Endothelial cell of umbilical vein (primary cell): Measurements from ENCODE around the gene FHIT. TPM values are rescaled to one million over a fixed set of nuclear protein-coding genes. Genes with fewer than 3 reads are reported as not detected.

Experiments used
- BruUV-seq: library from RNA; stranded (reverse); fragments of 400-500 nt; replicated peaks from 2 replicates; lab custom pipeline; 2021; lab: Mats Ljungman, UMichigan
- CTCF ChIA-PET: fragments of 300-600, 350-600 bp; sonication (Branson Sonifier 250); formaldehyde crosslinking; loops from one replicate; lab custom pipeline; 2021; ENCODE audit warnings: antibody characterized with exemption, inconsistent platforms; lab: Charles Lee
- POLR2A ChIA-PET: fragments of 300-600, 350-600 bp; sonication (Branson Sonifier 250); formaldehyde crosslinking; loops from one replicate; lab custom pipeline; 2021; ENCODE audit warnings: antibody characterized with exemption, inconsistent platforms; lab: Charles Lee
- DNase-seq: peaks from one replicate; pipeline ENCODE4 v3.0.0-alpha.2; 2011; ENCODE audit warnings: low read depth, low spot score
- FAIRE-seq: peaks from 2 replicates; lab custom pipeline; 2011; peaks lifted over from hg19 to GRCh38; lab: Jason Lieb, UNC
- H2AFZ ChIP-seq: 2 replicates; pipeline ENCODE4 v1.6.0; 2012; ENCODE audit warnings: low read depth, low read length, control low read depth, inconsistent platforms
- H3K27ac ChIP-seq: 2 replicates; pipeline ENCODE4 v1.5.1; 2011; ENCODE audit warnings: low read depth, mild to moderate bottlenecking, control low read depth, low read length, moderate library complexity; ENCODE audit not compliant: insufficient read depth
- H3K27me3 ChIP-seq, 2 experiments: 2 replicates each; pipeline versions ENCODE4 v1.6.0 to v1.6.1; 2011; ENCODE audit warnings: low read length in 2 of 2, mixed read lengths in 1 of 2; ENCODE audit not compliant: control insufficient read depth in 2 of 2, insufficient read depth in 2 of 2
- H3K36me3 ChIP-seq, 2 experiments: 2 replicates in 1 of 2; 3 replicates in 1 of 2; pipeline ENCODE4 v1.5.1; 2011; ENCODE audit warnings: low read length in 2 of 2, mild to moderate bottlenecking in 1 of 2, moderate library complexity in 1 of 2; ENCODE audit not compliant: control insufficient read depth in 2 of 2, insufficient read depth in 2 of 2; ENCODE audit errors: extremely low read depth in 1 of 2
- H3K4me1 ChIP-seq: 3 replicates; pipeline ENCODE4 v1.5.1; 2011; ENCODE audit warnings: mild to moderate bottlenecking, low read length; ENCODE audit not compliant: control insufficient read depth, insufficient read depth; ENCODE audit errors: extremely low read depth
- H3K4me2 ChIP-seq: 2 replicates; pipeline ENCODE4 v1.6.1; 2011; ENCODE audit warnings: low read length, control low read depth, mixed read lengths; ENCODE audit not compliant: insufficient read depth
- H3K4me3 ChIP-seq, 3 experiments: fragments of 200-600 bp in 1 of 3; sonication (generic), shearing (Covaris generic) in 1 of 3; replicated peaks in 1 of 3; 2 replicates each; pipeline ENCODE4 v1.5.1; 2011 to 2016; ENCODE audit warnings: control low read depth in 3 of 3, low read length in 3 of 3, mild to moderate bottlenecking in 2 of 3, inconsistent platforms in 1 of 3, low read depth in 1 of 3, moderate library complexity in 1 of 3; ENCODE audit not compliant: insufficient read depth in 1 of 3
- H3K79me2 ChIP-seq: 2 replicates; pipeline ENCODE4 v1.6.0; 2012; ENCODE audit warnings: low read length, inconsistent platforms; ENCODE audit not compliant: control insufficient read depth, insufficient read depth
- H3K9ac ChIP-seq: replicated peaks from 2 replicates; pipeline ENCODE3; 2011; ENCODE audit warnings: low read length, control low read depth; ENCODE audit not compliant: insufficient read depth; ENCODE audit errors: extremely low read depth
- H3K9me1 ChIP-seq: replicated peaks from 3 replicates; pipeline ENCODE4 v1.6.0; 2011; ENCODE audit warnings: mild to moderate bottlenecking, low read length; ENCODE audit not compliant: control insufficient read depth, insufficient read depth; ENCODE audit errors: extremely low read depth
- H3K9me3 ChIP-seq: replicated peaks from 2 replicates; pipeline ENCODE4 v1.5.1; 2012; ENCODE audit warnings: low read length, inconsistent platforms; ENCODE audit not compliant: control insufficient read depth, insufficient read depth
- H4K20me1 ChIP-seq: replicated peaks from 2 replicates; pipeline ENCODE3; 2011; ENCODE audit warnings: mild to moderate bottlenecking, low read length; ENCODE audit not compliant: control insufficient read depth, insufficient read depth; ENCODE audit errors: extremely low read depth
- CTCF ChIP-seq, 2 donors: IDR thresholded peaks; 1 replicate in 1 of 2; 2 replicates in 1 of 2; pipeline ENCODE4 v1.5.1; 2011; ENCODE audit warnings: low read length in 2 of 2, mild to moderate bottlenecking in 2 of 2, moderate library complexity in 2 of 2, control low read depth in 1 of 2, inconsistent platforms in 1 of 2, low read depth in 1 of 2; ENCODE audit not compliant: insufficient read depth in 1 of 2; ENCODE audit errors: extremely low read depth in 1 of 2
- EZH2 ChIP-seq: IDR thresholded peaks from 2 replicates; pipeline ENCODE4 v1.6.1; 2012; ENCODE audit warnings: borderline replicate concordance, low read depth, mild to moderate bottlenecking, moderate library complexity, low read length, inconsistent platforms; ENCODE audit not compliant: severe bottlenecking
- FOS ChIP-seq: IDR thresholded peaks from 2 replicates; pipeline ENCODE4 v1.6.1; 2011; ENCODE audit warnings: mild to moderate bottlenecking, low read length, moderate library complexity, borderline replicate concordance; ENCODE audit not compliant: insufficient read depth
- GATA2 ChIP-seq: IDR thresholded peaks from 2 replicates; pipeline ENCODE4 v1.7.0; 2011; ENCODE audit warnings: low read depth, mild to moderate bottlenecking, moderate library complexity, mixed read lengths, low read length; ENCODE audit not compliant: insufficient read length, insufficient read depth
- JUN ChIP-seq: IDR thresholded peaks from 2 replicates; pipeline ENCODE4 v1.6.1; 2011; ENCODE audit warnings: borderline replicate concordance, low read depth; ENCODE audit not compliant: insufficient read length, insufficient read depth
- MYC ChIP-seq: IDR thresholded peaks from one replicate; pipeline ENCODE4 v1.6.1; 2011; ENCODE audit warnings: mild to moderate bottlenecking, low read depth, low read length
- POLR2A ChIP-seq: IDR thresholded peaks from 2 replicates; pipeline ENCODE4 v1.6.1; 2012; ENCODE audit warnings: low read depth, mild to moderate bottlenecking, control low read depth, low read length
- POLR2AphosphoS5 ChIP-seq: IDR thresholded peaks from 2 replicates; pipeline ENCODE4 v1.6.1; 2012; ENCODE audit warnings: low read depth, mild to moderate bottlenecking, control low read depth, low read length, moderate library complexity; ENCODE audit not compliant: insufficient read depth
- dilution Hi-C: fragments of 300-500 bp; cut with MboI; formaldehyde crosslinking; loops from one replicate; pipeline ENCODE4 v1.15.0; 2019; ENCODE audit warnings: low sequenced_read_pairs; ENCODE audit not compliant: extremely low pct_ligation_motif_present
- intact Hi-C: fragments of 100-400 bp; cut with micrococcal nuclease; formaldehyde crosslinking; loops from one replicate; pipeline ENCODE4 v1.10.0; 2022
- polyA plus RNA-seq, 4 experiments: library from polyadenylated mRNA; depleted of rRNA in 3 of 4; stranded (reverse) in 3 of 4; unstranded in 1 of 4; fragments of >200 nt; gene quantifications; 2 replicates each; pipeline versions ENCODE4 v1.2.1 to v1.2.3, GENCODE V29; 2011 to 2012; ENCODE audit warnings: missing spikeins in 1 of 4
- total RNA-seq: library from RNA; stranded (reverse); gene quantifications from 2 replicates; pipeline ENCODE4 v1.2.3, GENCODE V29; 2021
- TF ChIP-seq, protein P1 (sequence below): IDR thresholded peaks from 2 replicates; pipeline ENCODE4 v1.6.1; 2011; ENCODE audit not compliant: insufficient read depth, insufficient read length

Gene FHIT
- total and polyA plus RNA-seq, 2 donors (not counting 3 experiments of a cell fraction or from before 2014, with no cell fraction given) = 0.47 to 2.2 TPM

DNA sequence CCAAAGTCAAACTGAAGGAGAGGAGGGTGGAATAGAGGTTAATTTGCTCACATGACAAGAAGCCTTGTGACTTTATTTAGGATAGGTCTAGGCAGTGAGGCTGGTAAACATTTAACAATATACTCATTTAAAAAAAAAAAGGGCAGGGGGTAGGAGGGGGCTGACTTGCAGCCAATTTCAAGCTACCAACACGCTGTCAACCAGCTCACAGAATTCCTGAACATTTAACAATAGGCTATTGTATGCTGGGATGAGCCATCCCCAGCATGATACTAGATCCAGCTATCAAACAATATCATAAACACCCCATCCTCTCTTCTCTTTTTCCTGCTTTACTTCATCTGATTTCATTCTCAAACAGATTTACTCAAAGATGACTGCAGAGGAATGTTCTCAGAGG is 1105.1 kb downstream of the FHIT start:
- FAIRE-seq = no peak
- dilution Hi-C loops = no loop called here

More for the DNA sequence above, 1105.1 kb downstream of the FHIT start:
- intact Hi-C loops = no loop called here
- Histone ChIP-seq H3K27me3 (no peaks in the 10 kb centered on the region), H3K36me3 (no peaks in the 10 kb centered on the region), H3K9me1 (no peaks in the 10 kb centered on the region), H2AFZ (no peak overlapping the region), H3K9me3 (no peaks in the 10 kb centered on the region), H4K20me1 (no peaks in the 10 kb centered on the region), H3K4me1 (no peaks in the 10 kb centered on the region), H3K9ac (no peak overlapping the region), H3K4me3 (no peak overlapping the region), H3K27ac (no peak overlapping the region), H3K79me2 (no peaks in the 10 kb centered on the region), H3K4me2 (no peak overlapping the region)
- CTCF ChIA-PET = no interaction called here
- DNase-seq = no peak
- no TSS peak for BruUV-seq
- POLR2A ChIA-PET = no interaction called here
- no peak for TF ChIP-seq JUN
- no peak for TF ChIP-seq GATA2
- TF ChIP-seq EZH2 = no peak
- no peak for TF ChIP-seq FOS
- TF ChIP-seq POLR2AphosphoS5 = no peak
- TF ChIP-seq CTCF (IDR thresholded peaks at IDR 0.05; ENCODE audit: extremely low read depth in 1 of 2, insufficient read depth in 1 of 2, low read depth in 1 of 2, low read length in 2 of 2) = no peak
- TF ChIP-seq, protein P1, sequence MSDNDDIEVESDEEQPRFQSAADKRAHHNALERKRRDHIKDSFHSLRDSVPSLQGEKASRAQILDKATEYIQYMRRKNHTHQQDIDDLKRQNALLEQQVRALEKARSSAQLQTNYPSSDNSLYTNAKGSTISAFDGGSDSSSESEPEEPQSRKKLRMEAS = no peak
- no peak for TF ChIP-seq POLR2A
- TF ChIP-seq MYC = no peak
